GM10248 (cell line): ENCODE results near the gene JARID2.

Experiments used
- CTCF ChIA-PET: fragments of 300-600 bp; sonication (Branson Sonifier 250); formaldehyde crosslinking; extraction: SDS; loops from one replicate; lab custom pipeline; 2021; ENCODE audit warnings: antibody characterized with exemption; lab: Yijun Ruan, JAX
- POLR2A ChIA-PET: fragments of 350-650 bp; sonication (Branson Sonifier 250); formaldehyde crosslinking; extraction: SDS; loops from one replicate; lab custom pipeline; 2020; ENCODE audit warnings: antibody characterized with exemption; lab: Yijun Ruan, JAX
- DNase-seq: peaks from one replicate; pipeline ENCODE4 v3.0.0; 2012; ENCODE audit errors: extremely low spot score
- CTCF ChIP-seq: IDR thresholded peaks from 2 replicates; pipeline ENCODE4 v1.5.1; 2012; ENCODE audit warnings: mild to moderate bottlenecking, low read depth; ENCODE audit errors: extremely low read depth, missing control alignments, control extremely low read depth

The JARID2 gene

GRCh38 chr6:15544321-15544900 lies 298.5 kb downstream of the JARID2 start:
- ChIA-PET POLR2A (no interaction called here), CTCF (interaction anchor here (1.0 to 1.7 kb wide), 6 partner anchors 8 to 79 kb away, joined by 3 to 6 read pairs (median 4); no protein-coding TSS in a partner anchor)
- no peak for TF ChIP-seq CTCF
- no peak for DNase-seq

GRCh38 chr6:15546591-15546990 lies 300.7 kb downstream of the JARID2 start:
- CTCF ChIA-PET: no interaction called here
- TF ChIP-seq CTCF: no peak
- POLR2A ChIA-PET: no interaction called here
- no peak for DNase-seq

GRCh38 chr6:15547400-15547799 lies 301.5 kb downstream of the JARID2 start:
- no peak for DNase-seq

GRCh38 chr6:15549371-15549770 lies 303.5 kb downstream of the JARID2 start:
- ChIA-PET POLR2A (no interaction called here), CTCF (interaction anchor here (1.2 to 1.6 kb wide), 2 partner anchors 14 to 69 kb away, joined by 3 to 5 read pairs; no protein-coding TSS in a partner anchor)
- no peak for TF ChIP-seq CTCF
- DNase-seq: no peak

More at GRCh38 chr6:15547400-15547799, 301.5 kb downstream of the JARID2 start:
- POLR2A ChIA-PET: no interaction called here
- TF ChIP-seq CTCF: no peak
- CTCF ChIA-PET: no interaction called here

- POLR2A ChIA-PET: no interaction called here
- CTCF ChIA-PET: interaction anchor here (0.7 to 3.5 kb wide), 8 partner anchors 8 to 68 kb away, joined by 3 to 18 read pairs (median 5); no protein-coding TSS in a partner anchor
- DNase-seq: no peak
Observed at GRCh38 chr6:15550546-15551123, 304.8 kb downstream of the JARID2 start.

GRCh38 chr6:15551262-15551661 lies 305.4 kb downstream of the JARID2 start:
- ChIA-PET CTCF (interaction anchor here (0.9 to 3.5 kb wide), 9 partner anchors 8 to 75 kb away, joined by 3 to 18 read pairs (median 5); no protein-coding TSS in a partner anchor), POLR2A (no interaction called here)
- DNase-seq: no peak
- TF ChIP-seq CTCF: no peak

More at GRCh38 chr6:15550546-15551123, 304.8 kb downstream of the JARID2 start:
- TF ChIP-seq CTCF: no peak
